Smooth muscle cell (in vitro differentiated cells): ENCODE results near the gene ONECUT2. TPM values are rescaled to one million over a fixed set of nuclear protein-coding genes. Genes with fewer than 3 reads are reported as not detected.
A peak's percentile ranks its signal among the peaks of the same experiment; 100 is the strongest.

Experiments used
- DNase-seq: peaks from one replicate; lab custom pipeline; 2025; ENCODE audit not compliant: unreplicated experiment; lab: John Stamatoyannopoulos, UW
- H2AFZ ChIP-seq: fragments of 200-600 bp; sonication (generic); 2 replicates; pipeline ENCODE4 v1.6.0; 2016; ENCODE audit warnings: antibody characterized with exemption, low read depth, mild to moderate bottlenecking
- H3F3A ChIP-seq: fragments of 200-600 bp; sonication (generic); 2 replicates; pipeline ENCODE4 v1.6.0; 2017; ENCODE audit warnings: antibody characterized with exemption, low read depth
- H3K27ac ChIP-seq: fragments of 200-600 bp; sonication (generic); 2 replicates; pipeline ENCODE4 v1.5.1; 2016; ENCODE audit warnings: low read depth, mild to moderate bottlenecking
- H3K27me3 ChIP-seq: fragments of 200-600 bp; sonication (generic); 2 replicates; pipeline ENCODE4 v1.6.1; 2016; ENCODE audit warnings: low read depth, mild to moderate bottlenecking
- H3K36me3 ChIP-seq: fragments of 200-600 bp; sonication (generic); 2 replicates; pipeline ENCODE4 v1.5.1; 2016; ENCODE audit warnings: low read depth
- H3K4me1 ChIP-seq: fragments of 200-600 bp; sonication (generic); 2 replicates; pipeline ENCODE4 v1.5.1; 2016; ENCODE audit warnings: low read depth
- H3K4me2 ChIP-seq: fragments of 200-600 bp; sonication (generic); 2 replicates; pipeline ENCODE4 v1.6.0; 2016; ENCODE audit warnings: mild to moderate bottlenecking
- H3K4me3 ChIP-seq: fragments of 200-600 bp; sonication (generic); 2 replicates; pipeline ENCODE4 v1.5.1; 2016; ENCODE audit warnings: mild to moderate bottlenecking
- H3K79me2 ChIP-seq: fragments of 200-600 bp; sonication (generic); 2 replicates; pipeline ENCODE4 v1.6.0; 2016; ENCODE audit warnings: low read depth, mild to moderate bottlenecking
- H3K9ac ChIP-seq: fragments of 200-600 bp; sonication (generic); 2 replicates; pipeline ENCODE4 v1.6.0; 2016; ENCODE audit warnings: low read depth
- H3K9me3 ChIP-seq: fragments of 200-600 bp; sonication (generic); replicated peaks from 2 replicates; pipeline ENCODE4 v1.5.1; 2016; ENCODE audit warnings: low read depth
- H4K20me1 ChIP-seq: fragments of 200-600 bp; sonication (generic); 2 replicates; pipeline ENCODE4 v1.6.0; 2016; ENCODE audit warnings: low read depth
- WGBS: methylation state at CpG from one replicate; pipeline ENCODE4 v1.1.7; 2016; ENCODE audit warnings: low lambda C conversion rate; 5-methylcytosine and 5-hydroxymethylcytosine counted together
- polyA plus RNA-seq: library from polyadenylated mRNA; unstranded; fragments of >200 nt; fragmentation: Nextera tagmentation; extraction: Ambion mirVana; gene quantifications from 2 replicates; pipeline ENCODE4 v1.2.1, GENCODE V29; 2016
- total RNA-seq: library from RNA; depleted of rRNA; stranded (reverse); fragments of >200 nt; gene quantifications from 2 replicates; pipeline ENCODE4 v1.2.3, GENCODE V29; 2014
- TF ChIP-seq, protein P1 (sequence below): fragments of 200-600 bp; sonication (generic); IDR thresholded peaks from 2 replicates; pipeline ENCODE4 v1.5.1; 2017; ENCODE audit warnings: borderline replicate concordance, mild to moderate bottlenecking, antibody characterized with exemption; ENCODE audit not compliant: insufficient read depth, poor library complexity, severe bottlenecking

The ONECUT2 gene
- total and polyA plus RNA-seq, 2 experiments from 2014 or later, result 0.04 TPM; not detected in 1

DNA sequence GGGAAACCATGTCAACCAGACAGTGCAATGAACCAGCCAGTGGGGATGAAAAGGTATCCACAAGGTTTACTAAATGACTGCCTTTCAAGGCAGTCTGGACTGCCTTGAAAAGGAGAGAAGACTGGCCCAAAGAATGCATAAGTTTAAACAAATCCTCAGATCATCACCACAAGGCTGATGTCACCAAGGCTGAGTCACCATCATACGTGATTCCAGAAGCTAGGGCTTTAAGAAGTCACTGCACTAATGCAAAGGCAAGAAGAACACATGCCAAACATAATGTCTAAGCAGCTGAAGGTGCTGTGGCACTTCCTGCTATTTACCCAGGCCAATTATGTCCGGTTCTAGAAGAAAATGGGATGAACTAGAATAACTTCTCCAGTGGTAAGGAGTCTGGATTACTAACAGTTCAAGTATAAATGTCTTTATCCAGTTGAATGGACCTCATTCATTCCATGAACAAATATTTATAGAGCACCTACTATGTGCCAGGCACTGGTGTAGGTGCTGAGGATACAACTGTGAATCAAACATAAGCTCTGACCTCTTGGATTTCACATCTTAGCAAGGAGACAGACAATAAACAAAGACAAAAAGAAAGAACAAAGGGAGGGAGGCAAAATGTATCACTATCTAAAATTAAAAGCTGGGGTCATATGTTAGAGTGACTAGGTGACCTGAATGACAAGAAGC, 37.6 kb upstream of the ONECUT2 start:
- H3K27me3 ChIP-seq, result peaks cover 4% of the 10 kb centered on the region
- peak overlapping the region; percentile 33 for H3K9ac ChIP-seq
- no peaks in the 10 kb centered on the region for H3K9me3 ChIP-seq
- no peaks in the 10 kb centered on the region for H3K36me3 ChIP-seq
- no peak overlapping the region for H3K4me3 ChIP-seq
- peak overlapping the region; percentile 84 for H3K27ac ChIP-seq
- H3F3A ChIP-seq, result no peaks in the 10 kb centered on the region
- TF ChIP-seq, protein P1, sequence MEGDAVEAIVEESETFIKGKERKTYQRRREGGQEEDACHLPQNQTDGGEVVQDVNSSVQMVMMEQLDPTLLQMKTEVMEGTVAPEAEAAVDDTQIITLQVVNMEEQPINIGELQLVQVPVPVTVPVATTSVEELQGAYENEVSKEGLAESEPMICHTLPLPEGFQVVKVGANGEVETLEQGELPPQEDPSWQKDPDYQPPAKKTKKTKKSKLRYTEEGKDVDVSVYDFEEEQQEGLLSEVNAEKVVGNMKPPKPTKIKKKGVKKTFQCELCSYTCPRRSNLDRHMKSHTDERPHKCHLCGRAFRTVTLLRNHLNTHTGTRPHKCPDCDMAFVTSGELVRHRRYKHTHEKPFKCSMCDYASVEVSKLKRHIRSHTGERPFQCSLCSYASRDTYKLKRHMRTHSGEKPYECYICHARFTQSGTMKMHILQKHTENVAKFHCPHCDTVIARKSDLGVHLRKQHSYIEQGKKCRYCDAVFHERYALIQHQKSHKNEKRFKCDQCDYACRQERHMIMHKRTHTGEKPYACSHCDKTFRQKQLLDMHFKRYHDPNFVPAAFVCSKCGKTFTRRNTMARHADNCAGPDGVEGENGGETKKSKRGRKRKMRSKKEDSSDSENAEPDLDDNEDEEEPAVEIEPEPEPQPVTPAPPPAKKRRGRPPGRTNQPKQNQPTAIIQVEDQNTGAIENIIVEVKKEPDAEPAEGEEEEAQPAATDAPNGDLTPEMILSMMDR, result no peak
- H3K79me2 ChIP-seq, result no peaks in the 10 kb centered on the region
- WGBS, result 13% methylated on average over 2 of the region's 2 CpGs
- no peak overlapping the region for H2AFZ ChIP-seq
- no peaks in the 10 kb centered on the region for H3K4me1 ChIP-seq
- H4K20me1 ChIP-seq, result no peaks in the 10 kb centered on the region
- no peak for DNase-seq
- no peak overlapping the region for H3K4me2 ChIP-seq

DNA sequence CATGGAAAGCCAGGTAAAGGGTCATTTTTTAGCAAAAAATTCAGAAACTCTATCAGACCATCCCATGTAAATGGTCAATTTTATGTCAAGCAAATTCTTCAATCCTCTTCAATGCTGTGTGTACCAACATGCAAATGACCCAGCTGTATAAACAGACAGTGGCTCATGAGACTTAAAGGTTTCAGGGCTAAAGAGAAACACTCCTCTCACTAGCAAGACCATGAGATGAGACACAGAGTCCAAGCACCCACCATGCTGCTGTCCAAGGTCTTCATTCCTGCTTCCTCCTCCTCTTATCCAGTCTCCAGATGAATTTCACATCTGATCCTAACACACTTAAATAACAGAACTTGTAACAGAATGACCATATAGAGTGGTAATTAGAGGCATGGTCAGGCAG, 30.8 kb upstream of the ONECUT2 start:
- Histone ChIP-seq H3K9me3 (no peaks in the 10 kb centered on the region), H2AFZ (no peak overlapping the region), H3K9ac (no peak overlapping the region), H3F3A (no peaks in the 10 kb centered on the region), H3K4me2 (no peak overlapping the region), H4K20me1 (no peaks in the 10 kb centered on the region), H3K79me2 (no peaks in the 10 kb centered on the region), H3K4me1 (no peaks in the 10 kb centered on the region), H3K27ac (no peak overlapping the region), H3K4me3 (no peak overlapping the region), H3K36me3 (no peaks in the 10 kb centered on the region), H3K27me3 (peaks cover 11% of the 10 kb centered on the region)
- DNase-seq, result no peak
- TF ChIP-seq, protein P1, result no peak

DNA sequence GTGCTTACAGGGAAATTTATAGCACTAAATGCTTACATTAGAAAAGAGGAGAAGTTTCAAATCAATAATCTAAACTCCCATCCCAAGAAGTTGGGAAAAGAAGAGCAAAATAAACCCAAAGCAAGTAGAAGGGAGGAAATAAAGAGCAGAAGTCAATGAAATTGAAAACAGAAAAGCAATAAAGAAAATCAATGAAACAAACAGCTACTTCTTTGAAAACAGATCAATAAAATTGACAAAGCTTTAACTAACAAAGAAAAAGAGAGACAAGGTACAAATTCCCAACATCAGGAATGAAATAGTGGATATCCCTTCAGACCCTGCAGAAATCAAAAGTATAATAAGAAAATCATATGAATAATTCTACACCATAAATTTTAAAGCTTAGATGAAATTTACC, 25.5 kb upstream of the ONECUT2 start:
- Histone ChIP-seq H3K36me3 (no peaks in the 10 kb centered on the region), H3K4me2 (no peak overlapping the region), H3K9ac (no peak overlapping the region), H3K9me3 (no peaks in the 10 kb centered on the region), H3K27ac (no peak overlapping the region), H3K4me3 (no peak overlapping the region), H2AFZ (no peak overlapping the region), H3K27me3 (peaks cover 37% of the 10 kb centered on the region), H3F3A (no peaks in the 10 kb centered on the region), H3K79me2 (no peaks in the 10 kb centered on the region), H4K20me1 (no peaks in the 10 kb centered on the region), H3K4me1 (no peaks in the 10 kb centered on the region)
- TF ChIP-seq, protein P1, result no peak
- no peak for DNase-seq

DNA sequence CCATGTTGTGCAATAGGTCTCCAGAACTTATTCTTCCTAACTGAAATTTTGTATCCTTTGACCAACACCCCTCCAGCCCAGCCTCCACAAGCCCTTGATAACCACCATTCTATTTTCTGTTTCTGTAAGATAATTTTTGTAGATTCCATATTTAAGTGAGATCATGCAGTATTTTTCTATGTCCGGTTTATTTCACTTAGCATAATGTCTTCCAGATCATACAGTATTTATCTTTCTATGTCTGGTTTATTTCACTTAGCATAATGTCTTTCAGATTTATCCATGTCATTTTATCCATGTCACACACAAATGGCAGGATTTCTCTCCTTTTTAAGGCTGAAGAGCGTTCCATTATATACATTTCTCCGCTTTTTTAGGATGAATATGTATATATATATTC, 24.4 kb upstream of the ONECUT2 start:
- 61% methylated on average over 3 of the region's 3 CpGs for WGBS
- TF ChIP-seq, protein P1, result no peak

More for the DNA sequence above, 24.4 kb upstream of the ONECUT2 start:
- H3K4me3 ChIP-seq, result no peak overlapping the region
- no peaks in the 10 kb centered on the region for H3K4me1 ChIP-seq
- no peaks in the 10 kb centered on the region for H3F3A ChIP-seq
- no peak overlapping the region for H3K9ac ChIP-seq
- H3K27me3 ChIP-seq, result peaks cover 37% of the 10 kb centered on the region
- H4K20me1 ChIP-seq, result no peaks in the 10 kb centered on the region
- no peaks in the 10 kb centered on the region for H3K79me2 ChIP-seq
- no peaks in the 10 kb centered on the region for H3K9me3 ChIP-seq
- no peak overlapping the region for H3K27ac ChIP-seq
- no peak overlapping the region for H3K4me2 ChIP-seq
- no peaks in the 10 kb centered on the region for H3K36me3 ChIP-seq
- H2AFZ ChIP-seq, result no peak overlapping the region
- no peak for DNase-seq
